Measurements from ENCODE around the gene SERBP1.
A peak's percentile ranks its signal among the peaks of the same experiment; 100 is the strongest.

SERBP1 gene

DNA sequence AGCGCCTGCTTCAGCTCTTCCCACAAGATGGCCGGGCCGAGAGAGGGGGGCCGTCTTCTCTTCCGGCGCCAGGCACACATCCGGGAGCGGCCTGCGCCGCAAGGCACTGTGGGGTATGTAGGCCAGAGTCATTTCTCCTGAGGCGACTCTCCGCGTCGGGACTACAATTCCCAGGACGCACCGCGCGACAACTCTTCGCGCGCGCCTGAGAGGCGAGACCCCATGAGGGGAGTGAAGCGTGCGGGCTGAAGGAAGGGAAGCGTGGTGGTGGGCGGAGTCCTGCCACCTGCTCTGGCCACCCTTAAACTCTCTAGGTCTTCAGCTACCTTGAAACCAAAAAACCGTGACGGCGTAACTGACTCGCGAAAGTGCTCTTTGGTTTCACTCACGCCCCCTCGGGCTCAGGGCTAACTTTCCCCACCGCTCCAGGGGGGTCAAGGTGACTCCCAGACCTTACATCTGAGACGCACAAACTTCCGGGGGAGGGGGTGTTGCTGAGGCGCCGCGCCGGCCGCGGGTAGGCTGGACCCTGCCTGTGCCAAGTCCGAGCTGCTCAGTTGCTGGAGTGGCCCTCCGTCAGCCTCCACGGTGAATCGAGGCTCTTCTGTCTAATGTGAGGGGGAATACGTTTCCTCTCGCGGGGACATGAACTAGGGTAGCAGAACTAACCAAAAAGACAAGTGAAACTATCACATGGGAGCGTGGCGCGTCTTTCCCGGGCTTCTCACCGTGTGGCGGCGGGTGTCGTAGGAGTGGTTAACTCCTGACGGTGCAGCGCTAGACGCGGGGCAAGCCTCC lies at the start of gene SERBP1:
SERBP1 (minus strand) TSS at position 45 of the 798 bp plus-strand sequence. CDS start 102 bp downstream, outside the sequence.
- Histone ChIP-seq H3K4me3 (ENCODE audit: low read depth, low read length) (peak within 1 kb of the TSS; percentile 91), H3K9me3 (ENCODE audit: control insufficient read depth, insufficient read depth, low read length) (no peaks in the 10 kb centered on the region), H3K4me1 (ENCODE audit: control insufficient read depth, insufficient read depth, low read length) (no peaks in the 10 kb centered on the region), H3K36me3 (ENCODE audit: control insufficient read depth, insufficient read depth, low read length) (peaks cover 14% of the 10 kb centered on the region), H3K9ac (ENCODE audit: low read depth, low read length) (peak within 1 kb of the TSS; percentile 98), H3K27me3 (ENCODE audit: control insufficient read depth, insufficient read depth, low read length) (no peaks in the 10 kb centered on the region)

GRCh38 chr1:67479146-67479891 lies 49.1 kb upstream of the SERBP1 start:
- no peak overlapping the region for H3K4me3 ChIP-seq (ENCODE audit: low read depth, low read length)
- H3K4me1 ChIP-seq (ENCODE audit: control insufficient read depth, insufficient read depth, low read length), result no peaks in the 10 kb centered on the region
- H3K9ac ChIP-seq (ENCODE audit: low read depth, low read length), result no peak overlapping the region

GRCh38 chr1:67476906-67477305 lies 46.7 kb upstream of the SERBP1 start:
- Histone ChIP-seq H3K4me1 (ENCODE audit: control insufficient read depth, insufficient read depth, low read length) (no peaks in the 10 kb centered on the region), H3K9ac (ENCODE audit: low read depth, low read length) (no peak overlapping the region), H3K4me3 (ENCODE audit: low read depth, low read length) (no peak overlapping the region), H3K27me3 (ENCODE audit: control insufficient read depth, insufficient read depth, low read length) (no peaks in the 10 kb centered on the region), H3K9me3 (ENCODE audit: control insufficient read depth, insufficient read depth, low read length) (no peaks in the 10 kb centered on the region), H3K36me3 (ENCODE audit: control insufficient read depth, insufficient read depth, low read length) (no peaks in the 10 kb centered on the region)

More at GRCh38 chr1:67479146-67479891, 49.1 kb upstream of the SERBP1 start:
- H3K36me3 ChIP-seq (ENCODE audit: control insufficient read depth, insufficient read depth, low read length), result no peaks in the 10 kb centered on the region
- no peaks in the 10 kb centered on the region for H3K27me3 ChIP-seq (ENCODE audit: control insufficient read depth, insufficient read depth, low read length)
- H3K9me3 ChIP-seq (ENCODE audit: control insufficient read depth, insufficient read depth, low read length), result no peaks in the 10 kb centered on the region

- Histone ChIP-seq H3K4me3 (ENCODE audit: low read depth, low read length) (no peak overlapping the region), H3K9ac (ENCODE audit: low read depth, low read length) (no peak overlapping the region), H3K4me1 (ENCODE audit: control insufficient read depth, insufficient read depth, low read length) (no peaks in the 10 kb centered on the region), H3K27me3 (ENCODE audit: control insufficient read depth, insufficient read depth, low read length) (no peaks in the 10 kb centered on the region), H3K36me3 (ENCODE audit: control insufficient read depth, insufficient read depth, low read length) (no peaks in the 10 kb centered on the region), H3K9me3 (ENCODE audit: control insufficient read depth, insufficient read depth, low read length) (no peaks in the 10 kb centered on the region)
Observed at GRCh38 chr1:67476006-67476482, 45.8 kb upstream of the SERBP1 start.

DNA sequence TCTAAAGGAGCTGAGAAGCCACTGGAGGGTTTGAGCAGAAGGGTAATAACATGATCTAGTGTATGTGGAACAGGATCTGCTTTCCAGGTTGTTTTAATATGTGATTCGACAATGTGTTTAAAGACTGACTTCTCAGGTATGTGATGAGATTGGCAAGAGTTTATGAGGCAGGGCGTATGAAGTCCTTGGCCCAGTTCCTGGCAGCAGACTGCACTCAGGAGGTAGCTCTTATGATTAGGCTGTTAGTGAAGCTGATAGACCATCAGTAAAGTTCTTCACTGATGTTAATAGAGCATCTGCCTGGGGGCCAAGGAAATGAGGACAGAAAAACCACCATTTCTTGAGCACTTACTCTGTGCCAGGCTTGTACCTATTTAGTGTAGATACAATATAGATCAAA lies 41.9 kb upstream of the SERBP1 start:
- H3K9ac ChIP-seq (ENCODE audit: low read depth, low read length), result no peak overlapping the region

DNA sequence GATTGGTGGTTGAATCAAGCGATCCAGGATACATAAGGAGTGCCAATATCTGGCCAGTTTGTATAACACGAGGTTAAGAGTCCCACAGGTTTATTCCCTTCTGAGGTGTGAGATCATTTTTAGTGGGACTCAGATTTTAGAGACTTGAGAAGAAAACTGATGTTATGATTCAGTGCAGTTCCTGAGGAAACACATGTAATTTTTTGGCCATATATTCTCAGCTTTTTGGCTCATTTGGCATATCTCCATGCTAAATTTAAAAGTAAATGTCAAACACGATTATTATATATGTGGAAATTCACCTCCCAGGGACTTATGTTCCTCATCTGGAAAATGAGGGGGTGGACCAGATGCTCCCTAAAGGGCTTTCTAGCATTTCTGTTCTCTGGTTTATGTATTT lies 39.2 kb upstream of the SERBP1 start:
- H3K27me3 ChIP-seq (ENCODE audit: control insufficient read depth, insufficient read depth, low read length), result peaks cover 7% of the 10 kb centered on the region
- H3K9me3 ChIP-seq (ENCODE audit: control insufficient read depth, insufficient read depth, low read length), result no peaks in the 10 kb centered on the region
- H3K4me1 ChIP-seq (ENCODE audit: control insufficient read depth, insufficient read depth, low read length), result no peaks in the 10 kb centered on the region
- H3K4me3 ChIP-seq (ENCODE audit: low read depth, low read length), result no peak overlapping the region
- no peaks in the 10 kb centered on the region for H3K36me3 ChIP-seq (ENCODE audit: control insufficient read depth, insufficient read depth, low read length)
- H3K9ac ChIP-seq (ENCODE audit: low read depth, low read length), result no peak overlapping the region

More for the DNA sequence above, 41.9 kb upstream of the SERBP1 start:
- H3K4me1 ChIP-seq (ENCODE audit: control insufficient read depth, insufficient read depth, low read length), result no peaks in the 10 kb centered on the region
- H3K36me3 ChIP-seq (ENCODE audit: control insufficient read depth, insufficient read depth, low read length), result no peaks in the 10 kb centered on the region
- no peak overlapping the region for H3K4me3 ChIP-seq (ENCODE audit: low read depth, low read length)
- H3K9me3 ChIP-seq (ENCODE audit: control insufficient read depth, insufficient read depth, low read length), result no peaks in the 10 kb centered on the region
- peaks cover 3% of the 10 kb centered on the region for H3K27me3 ChIP-seq (ENCODE audit: control insufficient read depth, insufficient read depth, low read length)

DNA sequence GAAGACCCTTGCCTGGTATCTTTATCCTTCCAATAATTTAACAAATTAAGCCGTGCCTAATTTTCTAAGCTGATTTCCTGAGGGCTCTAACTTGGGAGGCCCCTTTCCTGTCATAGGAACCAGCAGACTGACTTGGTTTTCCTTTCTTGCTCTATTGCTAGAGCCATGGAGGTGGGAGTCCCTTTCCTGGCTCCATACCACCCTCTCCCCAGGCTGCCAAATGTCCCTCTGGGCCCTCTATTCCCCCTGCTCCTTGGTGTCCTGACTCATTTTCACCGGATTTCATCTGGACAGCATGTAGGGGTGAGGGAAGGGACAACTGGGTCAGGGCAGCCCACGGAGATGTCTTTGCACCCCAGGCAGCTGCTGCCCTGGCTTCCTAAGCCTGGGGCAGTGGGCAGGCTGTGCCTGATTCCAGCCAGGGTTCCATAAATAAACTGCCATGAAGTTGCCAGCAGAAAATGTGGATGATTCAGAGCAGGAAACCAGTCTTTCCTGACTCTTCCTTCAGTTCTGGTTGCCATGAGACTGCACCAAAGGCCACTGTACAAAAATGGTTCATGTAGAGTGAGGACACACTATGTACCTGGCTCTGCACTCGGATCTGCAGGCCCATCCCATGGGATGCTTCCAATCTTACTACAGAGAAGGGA lies 38.0 kb upstream of the SERBP1 start:
- Histone ChIP-seq H3K27me3 (ENCODE audit: control insufficient read depth, insufficient read depth, low read length) (peaks cover 7% of the 10 kb centered on the region), H3K9ac (ENCODE audit: low read depth, low read length) (no peak overlapping the region), H3K36me3 (ENCODE audit: control insufficient read depth, insufficient read depth, low read length) (no peaks in the 10 kb centered on the region), H3K4me3 (ENCODE audit: low read depth, low read length) (no peak overlapping the region), H3K4me1 (ENCODE audit: control insufficient read depth, insufficient read depth, low read length) (peaks cover 9% of the 10 kb centered on the region), H3K9me3 (ENCODE audit: control insufficient read depth, insufficient read depth, low read length) (no peaks in the 10 kb centered on the region)

GRCh38 chr1:67465375-67465774 lies 35.2 kb upstream of the SERBP1 start:
- Histone ChIP-seq H3K27me3 (ENCODE audit: control insufficient read depth, insufficient read depth, low read length) (peaks cover 7% of the 10 kb centered on the region), H3K9me3 (ENCODE audit: control insufficient read depth, insufficient read depth, low read length) (no peaks in the 10 kb centered on the region), H3K9ac (ENCODE audit: low read depth, low read length) (no peak overlapping the region), H3K4me3 (ENCODE audit: low read depth, low read length) (no peak overlapping the region), H3K4me1 (ENCODE audit: control insufficient read depth, insufficient read depth, low read length) (peaks cover 17% of the 10 kb centered on the region), H3K36me3 (ENCODE audit: control insufficient read depth, insufficient read depth, low read length) (no peaks in the 10 kb centered on the region)

DNA sequence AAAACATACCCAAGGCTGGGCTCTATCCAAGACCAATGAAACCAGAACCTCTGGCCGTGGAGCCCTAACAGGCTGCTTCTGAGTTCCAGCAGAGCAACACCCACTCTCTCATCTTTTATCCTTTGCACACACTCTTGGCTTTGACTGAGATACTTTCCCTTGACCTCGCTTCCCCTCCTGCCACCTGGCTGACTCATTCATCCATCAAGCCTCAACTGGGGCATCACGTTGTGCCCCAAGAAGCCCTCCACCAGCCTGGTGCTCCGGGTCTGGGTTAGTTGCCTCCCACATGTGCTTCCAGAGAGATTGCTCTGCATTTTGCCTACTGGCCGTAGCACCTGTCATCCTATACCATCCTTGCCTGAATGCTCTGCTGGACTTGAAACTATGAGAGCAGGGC lies 34.5 kb upstream of the SERBP1 start:
- no peak overlapping the region for H3K9ac ChIP-seq (ENCODE audit: low read depth, low read length)
- peaks cover 7% of the 10 kb centered on the region for H3K27me3 ChIP-seq (ENCODE audit: control insufficient read depth, insufficient read depth, low read length)
- no peaks in the 10 kb centered on the region for H3K36me3 ChIP-seq (ENCODE audit: control insufficient read depth, insufficient read depth, low read length)
- peaks cover 19% of the 10 kb centered on the region for H3K4me1 ChIP-seq (ENCODE audit: control insufficient read depth, insufficient read depth, low read length)
- no peak overlapping the region for H3K4me3 ChIP-seq (ENCODE audit: low read depth, low read length)
- no peaks in the 10 kb centered on the region for H3K9me3 ChIP-seq (ENCODE audit: control insufficient read depth, insufficient read depth, low read length)

- Histone ChIP-seq H3K36me3 (ENCODE audit: control insufficient read depth, insufficient read depth, low read length) (no peaks in the 10 kb centered on the region), H3K4me3 (ENCODE audit: low read depth, low read length) (no peak overlapping the region), H3K9ac (ENCODE audit: low read depth, low read length) (no peak overlapping the region), H3K4me1 (ENCODE audit: control insufficient read depth, insufficient read depth, low read length) (peaks cover 25% of the 10 kb centered on the region), H3K9me3 (ENCODE audit: control insufficient read depth, insufficient read depth, low read length) (no peaks in the 10 kb centered on the region), H3K27me3 (ENCODE audit: control insufficient read depth, insufficient read depth, low read length) (peaks cover 4% of the 10 kb centered on the region)
Observed at GRCh38 chr1:67464058-67464457, 33.9 kb upstream of the SERBP1 start.

DNA sequence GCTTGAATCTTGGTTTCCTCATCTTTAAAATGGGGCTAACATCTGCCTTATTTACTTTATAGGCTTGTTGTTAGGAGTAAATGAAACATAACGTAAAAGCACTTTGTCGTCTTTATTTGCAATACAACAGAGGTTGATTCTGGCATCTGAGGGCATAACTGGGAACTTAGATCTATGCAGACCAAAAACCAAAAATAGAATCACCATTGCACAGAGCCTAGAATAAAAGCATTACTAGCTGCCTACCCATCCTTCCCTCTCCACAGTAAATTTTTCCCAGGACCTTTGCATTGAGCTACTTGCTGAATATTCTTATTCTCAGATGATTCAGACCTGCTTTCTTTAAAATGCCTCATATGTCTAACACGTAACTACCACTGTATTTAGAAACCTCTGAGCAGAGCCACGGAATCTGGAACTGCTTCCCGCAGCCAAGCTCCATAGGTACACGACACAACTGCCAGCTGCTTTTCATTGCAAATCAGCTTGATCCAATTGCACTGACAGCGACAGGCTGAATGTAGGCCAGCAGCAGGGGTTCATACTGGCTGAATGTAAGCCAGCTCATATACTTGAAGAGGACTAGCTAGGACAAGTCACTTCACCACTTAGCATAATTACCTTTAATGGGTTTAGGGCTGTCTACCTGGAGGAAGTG lies 33.2 kb upstream of the SERBP1 start:
- H3K27me3 ChIP-seq (ENCODE audit: control insufficient read depth, insufficient read depth, low read length), result peaks cover 4% of the 10 kb centered on the region
- H3K9me3 ChIP-seq (ENCODE audit: control insufficient read depth, insufficient read depth, low read length), result no peaks in the 10 kb centered on the region
- no peak overlapping the region for H3K9ac ChIP-seq (ENCODE audit: low read depth, low read length)
- H3K36me3 ChIP-seq (ENCODE audit: control insufficient read depth, insufficient read depth, low read length), result no peaks in the 10 kb centered on the region
- H3K4me1 ChIP-seq (ENCODE audit: control insufficient read depth, insufficient read depth, low read length), result peaks cover 27% of the 10 kb centered on the region
- no peak overlapping the region for H3K4me3 ChIP-seq (ENCODE audit: low read depth, low read length)
